Astrocyte of the spinal cord (primary cell): Measurements from ENCODE around the gene GAS2L2.
"Not testable (repeated sequence)": the region's sequence is repeated elsewhere in the genome, so short reads cannot be mapped to it uniquely, and the experiment has no call there.

Source experiments
- DNase-seq: peaks from one replicate; pipeline ENCODE4 v3.0.0; 2011; ENCODE audit warnings: low read depth, low spot score
- H3K4me3 ChIP-seq: 2 replicates; pipeline ENCODE4 v1.5.1; 2011; ENCODE audit warnings: low read depth, mild to moderate bottlenecking, low read length, moderate library complexity
- in situ Hi-C: cut with HindIII; loops from 2 replicates; pipeline ENCODE4 v1.10.0; 2017; ENCODE audit warnings: low sequenced_read_pairs
- TF ChIP-seq, protein P1 (sequence below): IDR thresholded peaks from 2 replicates; pipeline ENCODE4 v1.5.1; 2012; ENCODE audit warnings: low read depth, mild to moderate bottlenecking, low read length, inconsistent platforms

GAS2L2 gene

DNA sequence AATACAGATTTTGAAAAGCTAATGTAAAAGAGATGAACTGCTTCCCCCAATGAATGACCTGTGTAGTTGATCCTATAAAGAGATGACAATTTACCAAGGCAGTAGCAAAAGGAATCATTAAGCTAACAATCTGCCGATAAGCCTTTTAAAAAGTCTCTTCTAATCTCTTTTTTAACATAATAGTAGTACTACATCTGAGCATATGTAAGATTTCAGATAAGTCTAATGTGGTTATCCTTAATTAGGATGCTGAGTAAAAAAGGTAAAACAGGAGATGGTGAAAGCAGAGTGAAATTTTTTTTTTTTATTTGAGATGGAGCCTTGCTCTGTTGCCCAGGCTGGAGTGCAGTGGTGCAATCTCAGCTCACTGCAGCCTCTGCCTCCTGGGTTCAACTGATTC, 47.8 kb downstream of the GAS2L2 start:
- DNase-seq: no peak
- no peak overlapping the region for H3K4me3 ChIP-seq
- TF ChIP-seq, protein P1, sequence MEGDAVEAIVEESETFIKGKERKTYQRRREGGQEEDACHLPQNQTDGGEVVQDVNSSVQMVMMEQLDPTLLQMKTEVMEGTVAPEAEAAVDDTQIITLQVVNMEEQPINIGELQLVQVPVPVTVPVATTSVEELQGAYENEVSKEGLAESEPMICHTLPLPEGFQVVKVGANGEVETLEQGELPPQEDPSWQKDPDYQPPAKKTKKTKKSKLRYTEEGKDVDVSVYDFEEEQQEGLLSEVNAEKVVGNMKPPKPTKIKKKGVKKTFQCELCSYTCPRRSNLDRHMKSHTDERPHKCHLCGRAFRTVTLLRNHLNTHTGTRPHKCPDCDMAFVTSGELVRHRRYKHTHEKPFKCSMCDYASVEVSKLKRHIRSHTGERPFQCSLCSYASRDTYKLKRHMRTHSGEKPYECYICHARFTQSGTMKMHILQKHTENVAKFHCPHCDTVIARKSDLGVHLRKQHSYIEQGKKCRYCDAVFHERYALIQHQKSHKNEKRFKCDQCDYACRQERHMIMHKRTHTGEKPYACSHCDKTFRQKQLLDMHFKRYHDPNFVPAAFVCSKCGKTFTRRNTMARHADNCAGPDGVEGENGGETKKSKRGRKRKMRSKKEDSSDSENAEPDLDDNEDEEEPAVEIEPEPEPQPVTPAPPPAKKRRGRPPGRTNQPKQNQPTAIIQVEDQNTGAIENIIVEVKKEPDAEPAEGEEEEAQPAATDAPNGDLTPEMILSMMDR: no peak
- in situ Hi-C loops: no loop called here

DNA sequence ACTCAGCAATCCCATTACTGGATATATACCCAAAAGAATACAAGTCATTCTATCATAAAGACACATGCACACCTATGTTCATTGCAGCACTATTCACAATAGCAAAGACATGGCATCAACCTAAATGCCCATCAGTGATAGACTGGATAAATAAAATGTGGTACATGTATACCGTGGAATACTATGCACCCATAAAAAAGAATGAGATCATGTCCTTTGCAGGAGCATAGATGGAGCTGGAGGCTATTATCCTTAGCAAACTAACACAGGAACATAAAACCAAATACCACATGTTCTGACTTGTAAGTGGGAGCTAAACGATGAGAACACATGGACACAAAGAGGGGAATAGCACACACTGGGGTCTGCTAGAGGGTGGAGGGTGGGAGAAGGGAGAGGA, 49.7 kb downstream of the GAS2L2 start:
- in situ Hi-C loops, H3K4me3 ChIP-seq, DNase-seq: not testable (repeated sequence)

DNA sequence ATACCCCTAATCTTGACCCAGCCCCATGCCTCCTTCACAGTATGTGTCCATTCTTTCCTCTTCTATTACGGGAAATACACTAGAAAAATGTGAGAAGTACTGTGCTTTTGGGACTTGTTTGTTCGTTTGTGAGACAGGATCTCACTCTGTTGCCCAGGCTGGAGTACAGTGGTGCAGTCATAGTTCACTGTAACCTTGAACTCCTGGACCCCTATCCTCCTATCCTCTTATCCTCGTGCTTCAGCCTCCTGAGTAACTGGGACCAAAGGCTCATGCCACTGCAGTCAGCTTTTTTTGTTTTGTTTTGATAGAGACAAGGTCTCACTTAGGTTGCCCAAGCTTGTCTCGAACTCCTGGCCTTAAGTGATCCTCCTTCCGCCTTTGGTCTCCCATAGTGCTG, 51.5 kb downstream of the GAS2L2 start:
- TF ChIP-seq, protein P1: no peak
- no peak for DNase-seq
- H3K4me3 ChIP-seq: no peak overlapping the region
- in situ Hi-C loops: no loop called here

DNA sequence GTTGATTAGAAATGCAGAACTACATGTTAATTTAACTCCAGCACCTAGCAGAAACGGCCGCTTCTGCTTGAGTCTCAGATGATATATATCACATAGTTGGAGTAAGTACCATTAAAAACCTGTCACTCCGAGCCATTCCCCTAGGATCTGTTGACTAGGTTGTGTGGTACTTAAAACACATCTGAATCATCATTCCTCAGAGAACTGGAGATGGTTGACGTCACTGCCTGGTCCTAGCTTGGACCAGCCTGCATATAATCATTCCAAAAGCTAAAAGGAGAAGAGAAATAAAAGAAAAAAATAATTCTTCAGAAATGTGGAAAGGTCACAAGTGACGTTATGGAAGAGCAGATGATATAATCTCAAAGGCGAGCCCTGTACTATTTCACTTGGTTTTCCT, 52.9 kb downstream of the GAS2L2 start:
- in situ Hi-C loops: no loop called here
- H3K4me3 ChIP-seq: no peak overlapping the region
- TF ChIP-seq, protein P1: no peak
- DNase-seq: no peak

DNA sequence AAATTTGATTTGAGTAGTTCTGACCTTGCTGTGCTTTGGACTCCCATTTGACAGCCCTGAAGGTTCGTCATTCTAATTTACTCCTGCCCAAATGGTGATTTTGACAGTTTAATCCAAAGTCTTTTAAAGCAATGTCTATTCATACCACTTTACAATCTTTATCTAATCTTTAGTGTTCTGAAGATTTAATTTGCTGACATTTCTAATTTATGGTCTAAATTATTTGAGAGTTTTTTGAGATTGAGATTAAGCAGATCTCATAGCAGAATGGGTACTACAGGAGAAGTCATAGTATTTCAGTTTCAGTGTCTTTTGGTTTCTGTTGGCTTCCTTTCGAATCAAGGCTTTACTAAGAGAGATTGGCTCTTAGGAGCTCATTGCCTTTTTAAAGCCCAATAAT, 54.2 kb downstream of the GAS2L2 start:
- TF ChIP-seq, protein P1: no peak
- in situ Hi-C loops: no loop called here
- H3K4me3 ChIP-seq: no peak overlapping the region
- DNase-seq: no peak

DNA sequence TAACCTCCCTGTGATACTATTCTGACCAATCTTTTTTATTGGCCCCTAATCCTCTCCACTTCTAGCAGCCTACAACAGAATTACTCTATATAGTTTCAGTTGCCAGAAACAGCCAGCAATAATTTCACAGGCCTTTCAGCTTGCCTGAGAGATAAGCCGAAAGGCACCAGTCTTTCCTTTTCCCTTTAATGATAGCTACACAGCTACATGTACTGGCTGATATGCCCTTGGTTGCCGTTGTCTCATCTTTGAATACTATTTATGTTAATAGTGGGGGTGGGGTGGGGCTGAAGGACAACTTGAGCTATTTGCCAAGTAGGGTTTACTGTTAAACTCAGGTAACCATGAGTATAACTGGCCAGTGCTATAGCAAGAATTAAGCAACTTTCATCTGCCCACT, 57.4 kb downstream of the GAS2L2 start:
- DNase-seq: no peak
- TF ChIP-seq, protein P1: no peak
- in situ Hi-C loops: no loop called here
- no peak overlapping the region for H3K4me3 ChIP-seq

DNA sequence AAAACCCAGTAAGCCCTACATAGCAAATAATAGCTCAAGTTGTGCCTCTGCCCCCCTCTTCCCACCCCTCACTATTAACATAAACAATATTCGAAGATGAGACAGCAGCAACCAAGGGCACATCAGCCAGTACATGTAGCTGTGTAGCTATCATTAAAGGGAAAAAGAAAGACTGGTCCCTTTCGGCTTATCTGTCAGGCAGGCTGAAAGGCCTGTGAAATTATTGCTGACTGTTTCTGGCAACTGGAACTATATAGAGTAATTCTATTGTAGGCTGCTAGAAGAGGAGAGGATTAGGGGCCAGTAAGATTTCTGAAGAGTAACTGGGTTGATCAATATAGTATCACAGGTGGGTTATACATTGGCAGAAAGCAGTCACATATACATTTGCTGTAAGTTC, 58.1 kb downstream of the GAS2L2 start:
- DNase-seq: no peak
- TF ChIP-seq, protein P1: no peak
- in situ Hi-C loops: no loop called here
- no peak overlapping the region for H3K4me3 ChIP-seq
